Measurements from ENCODE around the gene SVEP1.
A peak's percentile ranks its signal among the peaks of the same experiment; 100 is the strongest.
"Not testable (repeated sequence)": the region's sequence is repeated elsewhere in the genome, so short reads cannot be mapped to it uniquely, and the experiment has no call there.

Gene SVEP1

GRCh38 chr9:110619831-110620230, 40.3 kb upstream of the SVEP1 start:
- TF ChIP-seq CTCF (IDR thresholded peaks at IDR 0.05): no peak
- no peaks in the 10 kb centered on the region for H3K36me3 Mint-ChIP-seq (ENCODE audit: low read depth)

GRCh38 chr9:110615498-110615897, 36.0 kb upstream of the SVEP1 start:
- no peak for DNase-seq
- no peak overlapping the region for H3K4me3 Mint-ChIP-seq
- no peaks in the 10 kb centered on the region for H3K9me3 Mint-ChIP-seq
- H3K36me3 Mint-ChIP-seq (ENCODE audit: low read depth): no peaks in the 10 kb centered on the region
- no peak overlapping the region for H3K27ac Mint-ChIP-seq
- H3K27me3 Mint-ChIP-seq (ENCODE audit: low read depth, poor library complexity): no peaks in the 10 kb centered on the region
- no peak for TF ChIP-seq CTCF (IDR thresholded peaks at IDR 0.05)
- H3K4me1 Mint-ChIP-seq: no peaks in the 10 kb centered on the region

More at GRCh38 chr9:110619831-110620230, 40.3 kb upstream of the SVEP1 start:
- Mint-ChIP-seq H3K4me1 (no peaks in the 10 kb centered on the region), H3K27ac (no peak overlapping the region), H3K27me3 (ENCODE audit: low read depth, poor library complexity) (no peaks in the 10 kb centered on the region), H3K4me3 (no peak overlapping the region), H3K9me3 (no peaks in the 10 kb centered on the region)
- DNase-seq: no peak

- not testable (repeated sequence) for H3K9me3 Mint-ChIP-seq; H3K27me3 Mint-ChIP-seq (ENCODE audit: low read depth, poor library complexity); H3K4me3 Mint-ChIP-seq; H3K36me3 Mint-ChIP-seq (ENCODE audit: low read depth); H3K27ac Mint-ChIP-seq; H3K4me1 Mint-ChIP-seq; DNase-seq
Measured at GRCh38 chr9:110614576-110614975, 35.0 kb upstream of the SVEP1 start.

GRCh38 chr9:110606179-110606790, 26.7 kb upstream of the SVEP1 start:
- Mint-ChIP-seq H3K9me3 (no peaks in the 10 kb centered on the region), H3K4me1 (no peaks in the 10 kb centered on the region), H3K4me3 (no peak overlapping the region), H3K36me3 (ENCODE audit: low read depth) (no peaks in the 10 kb centered on the region), H3K27me3 (ENCODE audit: low read depth, poor library complexity) (peaks cover 2% of the 10 kb centered on the region), H3K27ac (no peak overlapping the region)
- no peak for TF ChIP-seq CTCF (IDR thresholded peaks at IDR 0.05)
- no peak for DNase-seq

GRCh38 chr9:110605565-110605964, 26.0 kb upstream of the SVEP1 start:
- Mint-ChIP-seq H3K27me3 (ENCODE audit: low read depth, poor library complexity) (peaks cover 2% of the 10 kb centered on the region), H3K4me1 (no peaks in the 10 kb centered on the region), H3K27ac (no peak overlapping the region), H3K9me3 (no peaks in the 10 kb centered on the region), H3K36me3 (ENCODE audit: low read depth) (no peaks in the 10 kb centered on the region), H3K4me3 (no peak overlapping the region)
- no peak for TF ChIP-seq CTCF (IDR thresholded peaks at IDR 0.05)
- no peak for DNase-seq

- Mint-ChIP-seq H3K27ac (peak overlapping the region; percentile 37), H3K36me3 (ENCODE audit: low read depth) (no peaks in the 10 kb centered on the region), H3K4me1 (no peaks in the 10 kb centered on the region), H3K27me3 (ENCODE audit: low read depth, poor library complexity) (peaks cover 2% of the 10 kb centered on the region), H3K9me3 (no peaks in the 10 kb centered on the region), H3K4me3 (no peak overlapping the region)
- TF ChIP-seq CTCF (IDR thresholded peaks at IDR 0.05): no peak
- no peak for DNase-seq
Measured at GRCh38 chr9:110604171-110604601, 24.6 kb upstream of the SVEP1 start.
